GM13976 (cell line): ENCODE results near the gene ABHD12.

Experiments
- DNase-seq: peaks from one replicate; pipeline ENCODE4 v3.0.0; 2012; ENCODE audit warnings: low spot score
- CTCF ChIP-seq: IDR thresholded peaks from 2 replicates; pipeline ENCODE4 v1.5.1; 2012; ENCODE audit warnings: borderline replicate concordance, mild to moderate bottlenecking; ENCODE audit not compliant: insufficient read depth; ENCODE audit errors: extremely low read depth, missing control alignments, control extremely low read depth
- in situ Hi-C: fragments of 300-500 bp; cut with MboI; formaldehyde crosslinking; loops from one replicate; pipeline ENCODE4 v1.12.0; 2022; ENCODE audit warnings: low sequenced_read_pairs, mixed read lengths, inconsistent platforms; ENCODE audit not compliant: unreplicated experiment

The ABHD12 gene

GRCh38 chr20:25368526-25368925 is 22.1 kb downstream of the ABHD12 start:
- in situ Hi-C loops: no loop called here

GRCh38 chr20:25364879-25365699 is 25.5 kb downstream of the ABHD12 start:
- in situ Hi-C loops: no loop called here
- DNase-seq: no peak
- no peak for TF ChIP-seq CTCF

More at GRCh38 chr20:25368526-25368925, 22.1 kb downstream of the ABHD12 start:
- no peak for TF ChIP-seq CTCF
- DNase-seq: no peak

GRCh38 chr20:25364180-25364788 is 26.4 kb downstream of the ABHD12 start:
- no peak for TF ChIP-seq CTCF
- DNase-seq: no peak
- in situ Hi-C loops: no loop called here

GRCh38 chr20:25361287-25361683 is 29.4 kb downstream of the ABHD12 start:
- no peak for DNase-seq
- in situ Hi-C loops: no loop called here
- no peak for TF ChIP-seq CTCF

- DNase-seq: peak; percentile 47
- in situ Hi-C loops: no loop called here
- no peak for TF ChIP-seq CTCF
These were observed 29.9 kb downstream of the ABHD12 start for GRCh38 chr20:25360631-25361286.

- DNase-seq: no peak
- in situ Hi-C loops: no loop called here
- no peak for TF ChIP-seq CTCF
These were observed 34.2 kb downstream of the ABHD12 start for GRCh38 chr20:25356271-25356933.
